ENCODE results near the gene STYXL1.
A peak's percentile ranks its signal among the peaks of the same experiment; 100 is the strongest.

The STYXL1 gene

GRCh38 chr7:75980430-75981202, 67.2 kb downstream of the STYXL1 start:
- DNase-seq (ENCODE audit: insufficient read length): no peak
- TF ChIP-seq POLR2A (IDR thresholded peaks at IDR 0.05; ENCODE audit: low read depth, low read length) (no peak), POLR2AphosphoS5 (IDR thresholded peaks at IDR 0.05; ENCODE audit: low read depth, low read length) (no peak), TAF1 (IDR thresholded peaks at IDR 0.05; ENCODE audit: borderline replicate concordance, low read depth, low read length) (no peak)
- no peak for FAIRE-seq

GRCh38 chr7:75979759-75980429, 67.9 kb downstream of the STYXL1 start:
- no peak for FAIRE-seq
- no peak for DNase-seq (ENCODE audit: insufficient read length)
- TF ChIP-seq TAF1 (IDR thresholded peaks at IDR 0.05; ENCODE audit: borderline replicate concordance, low read depth, low read length) (no peak), POLR2A (IDR thresholded peaks at IDR 0.05; ENCODE audit: low read depth, low read length) (no peak), POLR2AphosphoS5 (IDR thresholded peaks at IDR 0.05; ENCODE audit: low read depth, low read length) (no peak)

GRCh38 chr7:75977743-75978142, 70.1 kb downstream of the STYXL1 start:
- TF ChIP-seq POLR2A (IDR thresholded peaks at IDR 0.05; ENCODE audit: low read depth, low read length) (no peak), TAF1 (IDR thresholded peaks at IDR 0.05; ENCODE audit: borderline replicate concordance, low read depth, low read length) (no peak), POLR2AphosphoS5 (IDR thresholded peaks at IDR 0.05; ENCODE audit: low read depth, low read length) (no peak)
- FAIRE-seq: no peak
- DNase-seq (ENCODE audit: insufficient read length): no peak

GRCh38 chr7:75971961-75972763, 75.6 kb downstream of the STYXL1 start:
- DNase-seq (ENCODE audit: insufficient read length): no peak

GRCh38 chr7:75971309-75971960, 76.4 kb downstream of the STYXL1 start:
- DNase-seq (ENCODE audit: insufficient read length): peak; percentile 23
- no peak for FAIRE-seq
- no peak for TF ChIP-seq POLR2AphosphoS5 (IDR thresholded peaks at IDR 0.05; ENCODE audit: low read depth, low read length)
- TF ChIP-seq TAF1 (IDR thresholded peaks at IDR 0.05; ENCODE audit: borderline replicate concordance, low read depth, low read length): no peak
- no peak for TF ChIP-seq POLR2A (IDR thresholded peaks at IDR 0.05; ENCODE audit: low read depth, low read length)

More at GRCh38 chr7:75971961-75972763, 75.6 kb downstream of the STYXL1 start:
- no peak for FAIRE-seq
- TF ChIP-seq POLR2AphosphoS5 (IDR thresholded peaks at IDR 0.05; ENCODE audit: low read depth, low read length) (no peak), TAF1 (IDR thresholded peaks at IDR 0.05; ENCODE audit: borderline replicate concordance, low read depth, low read length) (no peak), POLR2A (IDR thresholded peaks at IDR 0.05; ENCODE audit: low read depth, low read length) (no peak)

GRCh38 chr7:75969704-75970498, 77.9 kb downstream of the STYXL1 start:
- DNase-seq (ENCODE audit: insufficient read length): no peak
- TF ChIP-seq POLR2A (IDR thresholded peaks at IDR 0.05; ENCODE audit: low read depth, low read length) (no peak), POLR2AphosphoS5 (IDR thresholded peaks at IDR 0.05; ENCODE audit: low read depth, low read length) (no peak)
- FAIRE-seq: no peak

GRCh38 chr7:75969182-75969581, 78.6 kb downstream of the STYXL1 start:
- no peak for FAIRE-seq

GRCh38 chr7:75968561-75969001, 79.2 kb downstream of the STYXL1 start:
- DNase-seq (ENCODE audit: insufficient read length) (no peak), FAIRE-seq (no peak)
- TF ChIP-seq POLR2AphosphoS5 (IDR thresholded peaks at IDR 0.05; ENCODE audit: low read depth, low read length) (no peak), POLR2A (IDR thresholded peaks at IDR 0.05; ENCODE audit: low read depth, low read length) (no peak), TAF1 (IDR thresholded peaks at IDR 0.05; ENCODE audit: borderline replicate concordance, low read depth, low read length) (no peak)

More at GRCh38 chr7:75969182-75969581, 78.6 kb downstream of the STYXL1 start:
- DNase-seq (ENCODE audit: insufficient read length): no peak
- no peak for TF ChIP-seq TAF1 (IDR thresholded peaks at IDR 0.05; ENCODE audit: borderline replicate concordance, low read depth, low read length)
- no peak for TF ChIP-seq POLR2A (IDR thresholded peaks at IDR 0.05; ENCODE audit: low read depth, low read length)
- no peak for TF ChIP-seq POLR2AphosphoS5 (IDR thresholded peaks at IDR 0.05; ENCODE audit: low read depth, low read length)

- FAIRE-seq (no peak), DNase-seq (ENCODE audit: insufficient read length) (no peak)
- TF ChIP-seq POLR2A (IDR thresholded peaks at IDR 0.05; ENCODE audit: low read depth, low read length): no peak
- TF ChIP-seq POLR2AphosphoS5 (IDR thresholded peaks at IDR 0.05; ENCODE audit: low read depth, low read length): no peak
- TF ChIP-seq TAF1 (IDR thresholded peaks at IDR 0.05; ENCODE audit: borderline replicate concordance, low read depth, low read length): no peak
Observed at GRCh38 chr7:75968012-75968411, 79.8 kb downstream of the STYXL1 start.

- no peak for FAIRE-seq
- no peak for DNase-seq (ENCODE audit: insufficient read length)
- no peak for TF ChIP-seq POLR2A (IDR thresholded peaks at IDR 0.05; ENCODE audit: low read depth, low read length)
- TF ChIP-seq TAF1 (IDR thresholded peaks at IDR 0.05; ENCODE audit: borderline replicate concordance, low read depth, low read length): no peak
- TF ChIP-seq POLR2AphosphoS5 (IDR thresholded peaks at IDR 0.05; ENCODE audit: low read depth, low read length): no peak
Observed at GRCh38 chr7:75967487-75967997, 80.3 kb downstream of the STYXL1 start.

Data from GM12892 (cell line).